Activated T-cell treated with anti-CD3 and anti-CD28 coated beads for 24 hours (primary cell): ENCODE data around the gene ATP5F1B.

ENCODE experiments used
- DNase-seq: peaks from one replicate; pipeline ENCODE4 v3.0.0-alpha.2; 2020; ENCODE audit warnings: low read depth

Gene ATP5F1B

DNA sequence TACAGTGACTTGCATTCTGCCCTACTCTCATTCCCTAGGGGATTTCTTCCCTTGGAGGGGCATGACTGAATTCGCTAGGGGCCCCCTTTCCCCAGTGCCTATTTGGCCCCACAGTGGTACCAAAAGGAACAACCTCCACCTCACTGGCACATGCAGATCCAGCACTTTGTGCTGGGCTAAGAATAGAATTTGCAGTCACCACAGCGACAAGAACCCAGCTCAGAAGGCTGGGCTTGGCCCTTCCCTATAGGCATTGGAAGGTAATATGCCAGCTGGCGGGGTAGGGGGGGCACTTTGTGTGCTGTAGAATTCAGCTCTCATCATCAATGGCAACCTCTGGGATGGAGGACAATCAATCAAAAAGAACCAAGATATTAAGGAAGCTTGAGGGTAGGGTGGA is 29.5 kb downstream of the ATP5F1B start:
- DNase-seq: no peak

GRCh38 chr12:56614627-56615026 is 31.2 kb downstream of the ATP5F1B start:
- DNase-seq: no peak

DNA sequence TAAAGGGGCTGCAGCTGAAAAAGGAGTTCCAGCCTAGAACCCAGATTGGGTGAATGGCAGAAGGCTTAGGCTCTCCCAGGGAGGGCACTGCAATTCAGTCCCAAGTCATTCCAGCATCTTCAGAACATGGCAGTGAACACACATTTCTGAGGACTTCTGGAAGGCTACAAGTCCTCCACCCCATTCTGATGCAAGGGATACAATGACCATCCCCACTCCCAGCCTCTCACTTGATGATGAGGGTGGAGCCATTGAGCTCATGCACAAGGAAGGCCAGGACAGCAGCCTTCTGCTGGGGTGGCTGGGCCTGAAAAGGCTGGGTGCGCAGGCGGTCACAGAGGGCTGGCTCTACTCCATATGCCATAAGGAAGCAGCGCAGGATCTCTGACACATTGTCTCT is 41.4 kb downstream of the ATP5F1B start:
- DNase-seq: no peak

DNA sequence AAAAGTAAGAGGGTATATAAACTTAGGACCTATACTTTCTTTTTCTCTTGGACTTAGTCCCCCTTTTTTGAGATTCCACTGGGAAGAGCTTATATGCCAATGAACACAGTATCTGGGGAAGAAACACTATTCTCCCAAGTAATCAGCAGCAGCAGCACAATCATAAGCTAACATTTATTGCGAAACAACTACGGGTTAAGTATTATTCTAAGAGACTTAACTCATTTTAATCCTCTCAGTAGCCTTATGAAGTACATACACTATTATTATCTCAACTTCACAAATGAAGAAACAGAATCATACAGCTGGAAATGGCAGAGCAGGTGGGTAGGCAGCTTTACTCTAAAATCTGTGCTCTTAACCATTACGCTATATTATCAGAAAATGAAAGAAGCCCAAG is 43.5 kb downstream of the ATP5F1B start:
- no peak for DNase-seq

DNA sequence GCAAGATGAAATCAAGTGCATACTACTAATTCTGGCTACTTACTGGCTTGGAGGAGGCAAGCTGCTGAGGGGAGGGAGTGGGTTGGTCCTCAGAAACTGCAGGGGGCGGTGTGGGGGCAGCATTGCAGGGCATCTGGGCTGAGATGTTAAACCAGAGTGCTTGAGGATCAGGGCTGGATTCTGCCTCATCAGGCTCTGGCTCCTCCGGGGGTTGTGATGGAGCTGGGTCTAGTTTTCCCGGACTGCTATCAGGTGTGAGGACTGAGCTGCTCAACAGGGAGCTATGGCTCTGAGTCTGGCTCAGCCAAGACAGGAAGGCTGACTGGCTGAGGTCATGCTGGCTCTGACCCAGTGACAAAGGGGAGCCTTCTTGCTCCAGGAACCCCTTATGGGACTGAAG is 44.3 kb downstream of the ATP5F1B start:
- DNase-seq: no peak

GRCh38 chr12:56600753-56601152 is 45.0 kb downstream of the ATP5F1B start:
- DNase-seq: no peak

DNA sequence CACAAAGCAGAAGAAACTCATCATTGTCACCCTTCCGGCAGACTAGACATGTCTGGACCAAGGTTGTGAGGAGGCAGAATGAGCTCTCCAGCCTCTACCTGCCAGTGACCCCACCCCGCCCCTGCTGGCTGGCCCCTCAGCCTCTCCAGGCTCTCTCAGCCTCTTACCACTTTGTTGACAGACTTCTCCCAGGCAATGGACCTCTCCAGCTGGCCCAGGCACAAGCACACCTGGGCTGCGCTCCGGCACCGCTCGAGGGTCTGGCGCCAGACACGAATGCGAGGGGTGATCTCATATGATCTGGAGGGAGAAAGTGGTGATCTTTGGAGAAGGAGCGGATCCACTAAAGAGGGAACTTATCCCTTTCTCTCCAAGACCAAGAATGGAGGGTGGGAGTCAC is 46.0 kb downstream of the ATP5F1B start:
- no peak for DNase-seq

- no peak for DNase-seq
Observed at GRCh38 chr12:56599041-56599440, 46.7 kb downstream of the ATP5F1B start.

DNA sequence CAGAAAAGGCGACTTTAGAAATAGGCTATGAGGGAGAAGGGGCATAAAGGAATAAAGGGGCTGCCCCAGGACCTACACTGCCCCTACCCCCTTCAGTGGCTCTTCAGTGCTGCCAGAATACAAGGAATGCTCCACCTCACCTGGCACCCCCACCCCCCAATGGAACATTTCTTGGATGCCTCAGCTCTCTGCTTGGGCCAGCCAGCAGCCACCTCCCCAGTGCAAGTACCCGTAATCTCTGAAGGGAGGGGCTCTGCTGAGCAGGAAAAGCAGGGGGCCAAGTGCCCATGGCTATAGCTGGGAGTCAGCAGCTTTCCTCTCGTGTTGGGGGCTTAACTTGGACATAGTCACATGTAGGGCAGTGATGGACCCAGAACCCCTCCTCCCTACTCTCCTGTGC is 49.0 kb downstream of the ATP5F1B start:
- DNase-seq: no peak

DNA sequence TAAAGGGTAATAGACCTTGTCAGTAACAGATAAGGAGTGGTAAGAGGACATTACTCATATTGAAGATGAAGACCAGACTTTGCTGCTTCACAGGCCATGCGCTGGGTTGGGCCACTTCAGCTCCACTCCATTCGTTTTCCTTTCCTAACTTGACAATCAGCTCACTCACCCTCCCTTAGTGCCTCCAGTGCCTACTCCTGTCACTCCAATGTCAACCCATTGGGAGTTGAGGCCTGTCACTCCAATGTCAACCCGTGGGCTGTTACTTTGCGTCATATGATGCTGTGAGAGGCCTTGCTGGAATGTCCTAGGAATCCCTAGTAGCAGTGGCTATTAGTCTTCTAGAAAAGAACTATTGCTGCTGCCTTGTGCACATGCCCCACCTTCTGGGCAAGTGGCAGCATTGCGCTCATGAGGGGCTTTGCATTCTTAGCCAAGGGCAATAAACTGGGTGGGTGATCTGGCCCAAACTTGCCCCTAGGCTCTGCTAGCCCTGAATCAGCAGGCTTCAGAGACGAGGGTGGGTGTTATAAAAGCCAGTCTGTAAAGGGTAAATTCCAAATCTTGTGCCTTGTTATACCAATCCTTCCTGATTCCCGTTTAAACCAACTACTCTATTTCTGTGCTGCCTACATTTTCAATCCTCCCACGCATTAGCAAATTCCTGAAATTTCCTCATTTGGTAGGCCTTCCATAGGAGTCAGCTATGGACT is 51.7 kb downstream of the ATP5F1B start:
- DNase-seq: peak; percentile 59

DNA sequence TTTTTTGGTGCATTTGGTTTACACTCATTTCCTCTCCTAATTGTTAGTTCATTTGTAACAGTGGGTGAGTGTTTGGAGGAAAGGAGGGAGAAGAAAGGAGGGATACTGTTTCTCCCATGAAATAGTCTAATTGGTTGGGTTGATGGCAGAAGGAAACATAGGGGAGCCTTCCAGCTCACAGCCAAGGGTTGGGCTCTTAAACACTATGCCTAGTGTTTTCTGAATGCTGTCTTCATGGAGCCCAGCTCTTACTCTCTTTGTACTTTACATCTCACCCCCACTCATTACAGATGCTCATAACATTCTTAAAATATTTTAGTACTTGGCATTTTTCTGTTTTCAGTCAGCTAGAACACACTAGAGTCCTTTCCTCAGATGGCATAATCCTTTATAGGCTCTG is 53.8 kb downstream of the ATP5F1B start:
- DNase-seq: no peak

GRCh38 chr12:56591126-56591525 is 54.7 kb downstream of the ATP5F1B start:
- no peak for DNase-seq

- DNase-seq: no peak
Observed at GRCh38 chr12:56590237-56590830, 55.5 kb downstream of the ATP5F1B start.

DNA sequence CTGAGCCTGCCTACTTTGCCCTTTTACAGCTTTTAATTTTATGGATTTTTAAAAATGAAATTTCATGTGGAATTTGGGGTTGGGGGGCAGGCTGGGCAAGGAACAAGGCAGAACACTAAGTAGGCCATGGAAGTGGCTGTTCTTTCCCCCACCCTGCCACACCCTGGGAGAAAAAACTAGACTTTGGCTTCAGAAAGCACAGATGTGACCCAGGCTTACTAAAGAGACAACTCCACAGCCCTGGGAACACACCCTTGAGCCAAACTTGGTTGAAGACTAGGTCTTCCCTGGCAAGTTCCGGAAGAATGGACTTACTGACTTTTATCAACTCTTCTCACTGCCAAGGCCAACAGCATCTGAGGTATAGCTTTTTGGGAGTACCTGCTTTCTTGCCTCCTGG is 56.0 kb downstream of the ATP5F1B start:
- DNase-seq: no peak
